Urinary bladder (tissue), 4 donors: ENCODE measurements around the gene DOHH. TPM values are rescaled to one million over a fixed set of nuclear protein-coding genes. Genes with fewer than 3 reads are reported as not detected.
"Not testable (repeated sequence)": the region's sequence is repeated elsewhere in the genome, so short reads cannot be mapped to it uniquely, and the experiment has no call there.

Source experiments
- DNase-seq: peaks from one replicate; pipeline ENCODE4 v3.0.0-alpha.2; 2015; ENCODE audit errors: extremely low spot score
- H3K27ac ChIP-seq: one replicate; pipeline ENCODE4 v1.5.1; 2013; ENCODE audit warnings: low read depth, mild to moderate bottlenecking, moderate library complexity
- H3K36me3 ChIP-seq: one replicate; pipeline ENCODE4 v1.6.1; 2013; ENCODE audit warnings: mild to moderate bottlenecking, moderate library complexity; ENCODE audit not compliant: insufficient read depth
- H3K4me1 ChIP-seq: one replicate; pipeline ENCODE4 v1.6.1; 2013; ENCODE audit warnings: mild to moderate bottlenecking, moderate library complexity; ENCODE audit not compliant: insufficient read depth
- H3K4me3 ChIP-seq: one replicate; pipeline ENCODE4 v1.5.1; 2013; ENCODE audit warnings: low read depth, low read length
- WGBS: extraction: QIAGEN DNeasy Blood & Tissue Kit; methylation state at CpG from one replicate; pipeline ENCODE4 v1.1.7; 2013; 5-methylcytosine and 5-hydroxymethylcytosine counted together
- polyA plus RNA-seq: library from polyadenylated mRNA; stranded (reverse); fragments of 200-250 nt; gene quantifications from one replicate; pipeline ENCODE4 v1.2.3, GENCODE V29; 2013
- total RNA-seq: library from RNA; depleted of rRNA; stranded (reverse); fragments of >200 nt; gene quantifications from one replicate; pipeline ENCODE4 v1.2.3, GENCODE V29; 2014
- donor health status: healthy with polysubstance abuse.
- donor health status: healthy.

The DOHH gene
- total and polyA plus RNA-seq, 2 donors = 2.9 to 18.3 TPM

GRCh38 chr19:3529299-3529698 is 28.8 kb upstream of the DOHH start:
- not testable (repeated sequence) for DNase-seq, H3K4me3 ChIP-seq, H3K27ac ChIP-seq, H3K4me1 ChIP-seq, H3K36me3 ChIP-seq
- WGBS = 98% methylated on average over 7 of the region's 7 CpGs

GRCh38 chr19:3528539-3529211 is 28.2 kb upstream of the DOHH start:
- Histone ChIP-seq H3K27ac (no peak overlapping the region), H3K4me3 (no peak overlapping the region), H3K36me3 (peaks cover 7% of the 10 kb centered on the region), H3K4me1 (no peaks in the 10 kb centered on the region)
- DNase-seq = no peak
- WGBS = 99% methylated on average over 20 of the region's 20 CpGs

GRCh38 chr19:3528080-3528479 is 27.6 kb upstream of the DOHH start:
- Histone ChIP-seq H3K27ac (no peak overlapping the region), H3K36me3 (peaks cover 7% of the 10 kb centered on the region), H3K4me1 (no peaks in the 10 kb centered on the region), H3K4me3 (no peak overlapping the region)
- no peak for DNase-seq
- WGBS = 98% methylated on average over 14 of the region's 14 CpGs

GRCh38 chr19:3527238-3527910 is 26.9 kb upstream of the DOHH start:
- Histone ChIP-seq H3K36me3 (peaks cover 7% of the 10 kb centered on the region), H3K27ac (no peak overlapping the region), H3K4me3 (no peak overlapping the region), H3K4me1 (no peaks in the 10 kb centered on the region)
- no peak for DNase-seq
- WGBS = 98% methylated on average over 21 of the region's 21 CpGs

- H3K36me3 ChIP-seq = peaks cover 3% of the 10 kb centered on the region
- no peak overlapping the region for H3K4me3 ChIP-seq
- DNase-seq = no peak
- no peaks in the 10 kb centered on the region for H3K4me1 ChIP-seq
- H3K27ac ChIP-seq = no peak overlapping the region
- 95% methylated on average over 28 of the region's 28 CpGs for WGBS
These were observed 26.2 kb upstream of the DOHH start for GRCh38 chr19:3526507-3527237.

GRCh38 chr19:3524904-3525451 is 24.5 kb upstream of the DOHH start:
- Histone ChIP-seq H3K4me1 (no peaks in the 10 kb centered on the region), H3K27ac (no peak overlapping the region), H3K36me3 (no peaks in the 10 kb centered on the region), H3K4me3 (no peak overlapping the region)
- no peak for DNase-seq
- 93% methylated on average over 20 of the region's 20 CpGs for WGBS

GRCh38 chr19:3524078-3524842 is 23.8 kb upstream of the DOHH start:
- Histone ChIP-seq H3K36me3 (no peaks in the 10 kb centered on the region), H3K4me1 (no peaks in the 10 kb centered on the region), H3K27ac (no peak overlapping the region), H3K4me3 (no peak overlapping the region)
- DNase-seq = no peak
- 94% methylated on average over 33 of the region's 33 CpGs for WGBS

GRCh38 chr19:3523361-3524077 is 23.0 kb upstream of the DOHH start:
- H3K36me3 ChIP-seq = no peaks in the 10 kb centered on the region
- DNase-seq = no peak
- H3K4me1 ChIP-seq = no peaks in the 10 kb centered on the region
- H3K4me3 ChIP-seq = no peak overlapping the region
- no peak overlapping the region for H3K27ac ChIP-seq
- WGBS = 94% methylated on average over 21 of the region's 21 CpGs

- H3K4me3 ChIP-seq = no peak overlapping the region
- H3K4me1 ChIP-seq = no peaks in the 10 kb centered on the region
- H3K27ac ChIP-seq = no peak overlapping the region
- no peaks in the 10 kb centered on the region for H3K36me3 ChIP-seq
- DNase-seq = no peak
- 93% methylated on average over 40 of the region's 40 CpGs for WGBS
These were observed 22.2 kb upstream of the DOHH start for GRCh38 chr19:3522421-3523360.

- Histone ChIP-seq H3K27ac (no peak overlapping the region), H3K36me3 (no peaks in the 10 kb centered on the region), H3K4me1 (no peaks in the 10 kb centered on the region), H3K4me3 (no peak overlapping the region)
- no peak for DNase-seq
- WGBS = 82% methylated on average over 7 of the region's 7 CpGs
These were observed 20.6 kb upstream of the DOHH start for GRCh38 chr19:3521104-3521445.

GRCh38 chr19:3520166-3521103 is 20.0 kb upstream of the DOHH start:
- H3K4me1 ChIP-seq = no peaks in the 10 kb centered on the region

More at GRCh38 chr19:3520166-3521103, 20.0 kb upstream of the DOHH start:
- 84% methylated on average over 37 of the region's 37 CpGs for WGBS
- peak; percentile 47 for DNase-seq
- Histone ChIP-seq H3K4me3 (no peak overlapping the region), H3K36me3 (no peaks in the 10 kb centered on the region), H3K27ac (no peak overlapping the region)
